Ascending aorta (tissue), 2 donors: ENCODE results near the gene GREB1. TPM values are rescaled to one million over a fixed set of nuclear protein-coding genes. Genes with fewer than 3 reads are reported as not detected.

ENCODE experiments used
- DNase-seq, 2 donors: peaks; one replicate each; pipeline ENCODE4 v3.0.0-alpha.2; 2019; ENCODE audit warnings: low spot score in 2 of 2
- H3K27ac ChIP-seq, 2 donors: fragments of 200-600 bp; sonication (generic); one replicate each; pipeline ENCODE4 v1.5.1; 2016 to 2017; ENCODE audit warnings: mild to moderate bottlenecking in 1 of 2
- H3K27me3 ChIP-seq: fragments of 200-600 bp; sonication (generic); one replicate; pipeline ENCODE4 v1.5.1; 2017
- H3K36me3 ChIP-seq, 2 donors: fragments of 200-600 bp; sonication (generic); one replicate each; pipeline ENCODE4 v1.5.1; 2016
- H3K4me1 ChIP-seq, 2 donors: fragments of 200-600 bp; sonication (generic); one replicate each; pipeline ENCODE4 v1.5.1; 2016 to 2017; ENCODE audit warnings: mild to moderate bottlenecking in 1 of 2
- H3K4me3 ChIP-seq, 2 donors: fragments of 200-600 bp; sonication (generic); one replicate each; pipeline ENCODE4 v1.5.1; 2016 to 2017; ENCODE audit warnings: mild to moderate bottlenecking in 1 of 2
- H3K9me3 ChIP-seq, 2 donors: fragments of 200-600 bp; sonication (generic); one replicate each; pipeline ENCODE4 v1.5.1; 2016
- CTCF ChIP-seq, 3 experiments: fragments of 200-600 bp in 2 of 3; fragments of 450-650 bp in 1 of 3; sonication (generic) in 2 of 3; IDR thresholded peaks; one replicate each; pipeline ENCODE4 v1.5.1; 2016 to 2019; ENCODE audit warnings: antibody characterized with exemption in 3 of 3, mild to moderate bottlenecking in 1 of 3, moderate library complexity in 1 of 3
- intact Hi-C: fragments of 100-400 bp; cut with DNase I; formaldehyde crosslinking; loops from one replicate; pipeline ENCODE4 v1.15.1; 2023
- total RNA-seq: library from RNA; depleted of rRNA; stranded (reverse); fragments of >200 nt; gene quantifications from one replicate; pipeline ENCODE4 v1.1.0, GENCODE V29; 2016

GREB1 gene
- total RNA-seq, 1 donor from 2014 or later: 5.9 TPM

GRCh38 chr2:11540148-11540995 lies 6.5 kb downstream of the GREB1 start:
- no peaks in the 10 kb centered on the region for H3K4me1 ChIP-seq
- no peak overlapping the region for H3K4me3 ChIP-seq
- TF ChIP-seq CTCF (IDR thresholded peaks at IDR 0.05): no peak
- H3K36me3 ChIP-seq: no peaks in the 10 kb centered on the region
- no peak overlapping the region for H3K27ac ChIP-seq
- no peaks in the 10 kb centered on the region for H3K27me3 ChIP-seq
- intact Hi-C loops: no loop called here
- no peaks in the 10 kb centered on the region for H3K9me3 ChIP-seq
- no peak for DNase-seq

GRCh38 chr2:11540996-11541692 lies 7.3 kb downstream of the GREB1 start:
- H3K9me3 ChIP-seq: no peaks in the 10 kb centered on the region
- H3K27ac ChIP-seq: no peak overlapping the region
- no peaks in the 10 kb centered on the region for H3K4me1 ChIP-seq
- intact Hi-C loops: no loop called here
- H3K4me3 ChIP-seq: no peak overlapping the region
- TF ChIP-seq CTCF (IDR thresholded peaks at IDR 0.05): no peak
- H3K27me3 ChIP-seq: no peaks in the 10 kb centered on the region
- no peaks in the 10 kb centered on the region for H3K36me3 ChIP-seq
- DNase-seq: no peak

GRCh38 chr2:11541693-11542274 lies 7.9 kb downstream of the GREB1 start:
- intact Hi-C loops: no loop called here
- no peak overlapping the region for H3K4me3 ChIP-seq
- no peak for TF ChIP-seq CTCF (IDR thresholded peaks at IDR 0.05)

GRCh38 chr2:11542275-11542819 lies 8.5 kb downstream of the GREB1 start:
- no peak for DNase-seq
- Histone ChIP-seq H3K4me3 (no peak overlapping the region), H3K4me1 (no peaks in the 10 kb centered on the region), H3K36me3 (no peaks in the 10 kb centered on the region), H3K9me3 (no peaks in the 10 kb centered on the region), H3K27me3 (no peaks in the 10 kb centered on the region), H3K27ac (no peak overlapping the region)
- intact Hi-C loops: no loop called here
- TF ChIP-seq CTCF (IDR thresholded peaks at IDR 0.05): no peak

More at GRCh38 chr2:11541693-11542274, 7.9 kb downstream of the GREB1 start:
- Histone ChIP-seq H3K9me3 (no peaks in the 10 kb centered on the region), H3K36me3 (no peaks in the 10 kb centered on the region), H3K4me1 (no peaks in the 10 kb centered on the region), H3K27me3 (no peaks in the 10 kb centered on the region), H3K27ac (no peak overlapping the region)
- no peak for DNase-seq

GRCh38 chr2:11543337-11544216 lies 9.7 kb downstream of the GREB1 start:
- Histone ChIP-seq H3K9me3 (no peaks in the 10 kb centered on the region), H3K27me3 (no peaks in the 10 kb centered on the region), H3K4me1 (no peaks in the 10 kb centered on the region), H3K4me3 (no peak overlapping the region), H3K36me3 (no peaks in the 10 kb centered on the region), H3K27ac (no peak overlapping the region)
- no peak for TF ChIP-seq CTCF (IDR thresholded peaks at IDR 0.05)
- DNase-seq: no peak
- intact Hi-C loops: no loop called here
